Stimulated activated CD8-positive, alpha-beta memory T cell treated with anti-CD3 and anti-CD28 coated beads, Interleukin-2, amount 100 ng/mL, for 48 hours (primary cell): ENCODE data around the gene PTPRB.

Experiments
- DNase-seq, 2 donors: peaks; one replicate each; pipeline ENCODE4 v3.0.0-alpha.2; 2020; ENCODE audit warnings: low read depth in 2 of 2

The PTPRB gene

GRCh38 chr12:70592664-70593063 lies 44.6 kb downstream of the PTPRB start:
- DNase-seq: no peak

GRCh38 chr12:70590549-70591226 lies 46.5 kb downstream of the PTPRB start:
- no peak for DNase-seq

DNA sequence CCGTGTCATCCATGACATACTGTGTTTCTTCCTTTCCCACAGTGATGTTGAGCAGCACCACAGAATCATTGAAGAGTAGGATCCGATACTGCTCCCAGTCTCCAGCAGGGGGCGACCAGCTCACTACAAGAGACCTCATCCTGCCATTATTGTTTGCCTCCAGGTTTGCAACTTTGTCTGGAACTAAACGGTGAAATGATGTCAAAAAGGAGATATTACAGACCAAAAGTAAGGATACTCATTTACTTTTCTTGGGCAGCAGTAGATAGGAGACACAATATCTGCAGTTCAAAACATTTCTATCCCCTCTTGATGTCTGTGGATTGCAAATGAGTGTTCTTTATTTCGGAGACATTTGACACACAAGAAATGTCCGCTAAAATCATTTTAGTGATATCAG lies 47.2 kb downstream of the PTPRB start:
- peak; percentile 48 to 52 for DNase-seq

DNA sequence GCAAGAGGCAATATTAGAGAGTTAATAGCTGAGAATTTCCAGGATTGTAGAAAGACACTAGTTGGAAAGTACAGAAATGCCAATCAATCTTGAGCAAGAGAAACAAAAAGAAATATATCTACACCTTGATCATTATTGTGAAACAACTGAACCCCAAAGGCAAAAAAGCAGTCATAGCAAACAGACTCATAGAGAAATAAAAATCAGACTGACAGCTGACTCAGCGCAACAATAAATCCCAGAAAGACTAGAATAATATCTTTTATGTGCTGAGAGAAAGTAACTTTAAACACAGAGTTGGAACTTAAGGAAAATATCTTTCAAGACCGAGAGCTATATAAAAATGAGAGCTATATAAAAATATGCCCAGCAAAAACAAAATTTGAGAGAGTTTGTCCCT lies 52.9 kb downstream of the PTPRB start:
- DNase-seq: no peak

DNA sequence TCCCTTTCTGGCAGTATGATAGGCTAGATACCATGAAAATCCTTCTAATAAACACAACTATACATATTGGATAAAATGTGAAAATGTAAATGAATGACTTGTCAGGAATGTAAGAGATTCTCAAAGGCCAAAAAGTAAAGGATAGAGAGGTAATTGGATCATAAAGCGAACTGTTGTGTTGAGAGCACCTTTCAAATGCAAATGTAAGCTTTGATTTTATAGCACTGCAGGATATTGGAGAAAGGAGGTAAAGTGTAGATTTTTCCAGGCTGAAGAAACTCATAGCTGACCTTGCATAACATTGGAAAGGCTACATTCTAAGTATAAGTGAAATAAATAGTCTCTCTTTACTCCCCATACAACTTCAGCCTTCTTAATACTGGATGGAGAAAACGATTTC lies 54.0 kb downstream of the PTPRB start:
- no peak for DNase-seq

DNA sequence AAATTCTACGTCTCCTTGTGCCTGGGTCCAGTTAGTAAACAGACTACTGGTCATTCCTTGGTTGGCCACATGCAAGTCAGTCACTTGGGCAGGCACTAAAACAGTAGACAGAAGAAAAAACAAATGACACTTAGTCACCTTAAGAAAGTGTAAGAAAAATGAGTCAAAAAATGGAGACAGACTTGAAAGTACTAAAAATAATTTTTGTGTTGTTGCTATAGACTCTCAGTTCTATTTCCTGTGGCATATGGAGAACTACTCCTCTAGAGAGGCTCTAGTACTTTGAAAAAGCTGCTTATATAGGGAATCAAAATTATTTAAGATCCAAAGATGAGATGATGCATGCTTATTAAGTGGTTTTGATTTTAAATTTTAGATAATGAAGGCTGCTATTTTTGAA lies 56.0 kb downstream of the PTPRB start:
- no peak for DNase-seq

DNA sequence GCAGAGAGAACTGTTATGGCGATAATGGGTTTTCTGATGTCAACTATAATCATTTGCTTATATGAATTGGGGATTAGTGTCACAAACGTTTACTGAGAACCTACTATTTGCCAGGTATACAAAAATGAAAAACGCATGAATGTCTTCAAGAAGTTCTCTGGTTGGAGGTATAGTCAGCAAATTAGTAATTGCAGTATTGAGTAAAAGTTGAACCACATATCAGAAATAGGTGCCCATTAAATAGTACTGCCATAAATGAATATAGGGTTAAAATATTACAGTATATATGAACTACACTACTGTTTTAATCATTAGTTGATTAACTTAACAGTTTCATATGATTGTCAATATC lies 60.0 kb downstream of the PTPRB start:
- DNase-seq: no peak

GRCh38 chr12:70576341-70577282 lies 60.6 kb downstream of the PTPRB start:
- DNase-seq: no peak

GRCh38 chr12:70571705-70572268 lies 65.4 kb downstream of the PTPRB start:
- DNase-seq: no peak

DNA sequence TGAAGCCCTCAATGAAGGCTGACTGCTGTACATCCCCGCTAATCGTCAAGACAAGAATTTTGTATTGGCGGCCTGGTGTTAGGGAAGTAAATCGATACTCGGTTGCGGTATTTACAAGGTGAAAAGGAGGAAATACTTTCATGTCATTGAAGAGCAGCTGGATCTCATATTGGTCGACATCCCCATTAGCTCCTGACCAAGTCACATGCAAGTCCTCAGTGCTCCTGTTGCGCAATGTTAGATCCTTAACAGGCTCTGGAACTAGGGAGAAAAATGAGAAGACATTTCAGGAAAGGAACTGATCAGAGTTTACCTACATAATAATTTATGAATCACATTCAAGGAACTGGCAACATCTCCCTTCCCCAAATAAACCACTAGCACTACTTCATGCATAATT lies 66.2 kb downstream of the PTPRB start:
- DNase-seq: no peak

- DNase-seq: no peak
These were observed 75.7 kb downstream of the PTPRB start for GRCh38 chr12:70561550-70561949.

DNA sequence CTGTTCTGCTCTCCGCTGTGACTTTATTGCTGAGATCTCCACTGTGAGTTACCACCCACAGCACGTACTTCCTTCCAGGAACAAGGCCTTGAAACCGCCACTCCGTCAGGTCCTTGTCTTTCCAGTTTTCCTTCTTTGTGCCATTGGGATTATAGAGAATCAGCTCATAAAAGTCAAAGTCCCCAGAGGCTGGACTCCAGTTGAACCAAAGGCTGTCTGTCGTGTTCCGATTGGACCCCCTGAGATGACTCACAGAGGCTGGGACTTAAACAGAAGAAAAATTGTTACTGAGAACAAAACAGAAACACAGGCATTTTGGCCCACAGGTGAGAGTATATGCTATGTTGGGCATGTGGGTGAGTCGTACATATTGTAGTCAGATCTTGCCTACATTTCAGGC lies 76.6 kb downstream of the PTPRB start:
- DNase-seq: no peak

DNA sequence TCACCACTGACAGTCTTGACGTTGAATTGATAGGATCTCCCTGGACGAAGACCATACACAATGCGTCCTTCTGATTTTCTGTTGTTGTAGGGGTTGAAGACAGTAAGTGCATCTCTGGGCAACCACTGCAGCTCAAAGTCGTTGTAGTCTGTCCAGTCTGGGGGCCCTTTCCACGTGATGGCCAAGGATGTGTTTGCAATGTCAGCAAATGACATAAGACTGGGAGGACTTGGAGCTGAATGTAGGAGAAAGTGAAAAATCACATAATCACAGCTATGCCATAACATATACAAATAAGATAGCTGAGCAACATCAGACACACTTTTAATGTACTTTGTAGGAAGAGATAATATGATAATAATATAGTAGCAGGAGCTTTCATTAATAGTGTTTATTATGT lies 77.8 kb downstream of the PTPRB start:
- DNase-seq: no peak

GRCh38 chr12:70557583-70558191 lies 79.5 kb downstream of the PTPRB start:
- DNase-seq: no peak

- no peak for DNase-seq
These were observed 80.9 kb downstream of the PTPRB start for GRCh38 chr12:70556179-70556869.

DNA sequence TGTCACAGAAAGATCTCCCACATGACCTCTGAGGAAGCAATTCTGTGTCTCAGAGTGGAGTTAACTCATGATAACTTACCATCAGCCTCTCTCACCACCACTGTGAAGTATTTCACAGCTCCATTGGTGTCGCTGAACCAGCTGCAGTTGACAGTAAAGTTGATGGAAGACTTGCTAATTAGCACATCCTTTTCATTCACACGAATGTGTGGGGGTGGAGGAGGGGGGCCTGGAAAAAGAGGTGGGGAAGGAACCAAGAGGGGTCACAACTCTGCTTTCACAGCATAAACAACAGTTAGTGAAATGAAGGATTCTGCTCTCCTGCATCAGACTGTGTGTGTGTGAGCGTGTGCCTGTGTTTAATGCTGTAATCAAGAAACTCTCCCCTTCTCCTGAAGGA lies 82.1 kb downstream of the PTPRB start:
- no peak for DNase-seq

DNA sequence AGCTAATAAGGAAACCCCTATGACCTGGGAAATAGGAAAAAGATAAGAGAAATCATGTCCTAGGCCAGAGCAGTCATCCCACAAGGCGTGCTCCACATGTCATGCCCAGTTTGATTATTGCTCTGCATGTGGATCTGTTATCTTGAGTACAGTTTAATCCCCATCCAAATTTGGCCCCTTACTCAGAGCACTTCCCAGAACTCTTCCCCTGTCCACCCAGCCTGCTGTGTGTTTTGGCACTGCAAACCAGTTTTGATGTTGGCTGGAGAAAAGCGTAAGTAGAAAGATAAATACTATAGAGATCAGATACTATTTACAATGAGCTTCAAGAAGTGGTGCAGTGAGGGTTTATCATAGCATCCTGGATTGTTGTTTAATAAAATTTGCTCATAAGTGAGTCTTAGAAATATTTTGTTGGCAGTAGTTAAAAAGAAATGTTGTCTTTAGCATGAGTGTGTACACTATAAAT lies 83.8 kb downstream of the PTPRB start:
- DNase-seq: no peak

GRCh38 chr12:70551731-70552130 lies 85.5 kb downstream of the PTPRB start:
- DNase-seq: no peak

- no peak for DNase-seq
These were observed 87.0 kb downstream of the PTPRB start for GRCh38 chr12:70550180-70550577.

- no peak for DNase-seq
These were observed 87.7 kb downstream of the PTPRB start for GRCh38 chr12:70549340-70550179.

DNA sequence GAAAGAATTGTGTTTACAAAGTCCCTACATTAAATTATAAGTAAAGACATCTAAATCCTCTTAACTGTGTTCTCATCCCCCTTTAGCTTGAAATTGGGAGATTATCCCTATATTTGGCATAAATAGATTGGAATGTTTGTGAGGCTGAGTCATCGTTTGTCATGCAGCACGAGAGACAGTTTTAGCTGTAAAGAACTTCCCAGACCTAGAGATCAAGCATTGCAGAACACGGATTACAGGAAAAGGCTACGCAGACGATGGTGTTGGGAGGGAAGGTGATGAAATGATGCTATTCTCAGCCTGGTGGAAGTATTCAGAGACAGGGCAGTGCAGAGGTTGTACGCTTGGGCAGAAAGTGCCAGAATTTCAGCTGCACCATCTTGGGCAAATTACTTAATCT lies 93.8 kb downstream of the PTPRB start:
- no peak for DNase-seq
